HCT116 (cell line): ENCODE measurements around the gene CRCP. TPM values are rescaled to one million over a fixed set of nuclear protein-coding genes. Genes with fewer than 3 reads are reported as not detected.

Source experiments
- ATAC-seq: fragments of 200-7000 bp; cut with Tn5 transposase; 2 replicates; pipeline ENCODE4 v1.9.1; 2020; ENCODE audit warnings: mild to moderate bottlenecking, moderate library complexity
- BruUV-seq: library from RNA; stranded (reverse); fragments of 400-500 nt; replicated peaks from 2 replicates; lab custom pipeline; 2021; lab: Mats Ljungman, UMichigan
- CTCF ChIA-PET: fragments of 300-600 bp; sonication (Branson Sonifier 250); formaldehyde crosslinking; loops from one replicate; lab custom pipeline; 2021; ENCODE audit warnings: antibody characterized with exemption; lab: Charles Lee
- POLR2A ChIA-PET: fragments of 300-600, 350-600 bp; sonication (Branson Sonifier 250); formaldehyde crosslinking; loops from one replicate; lab custom pipeline; 2021; ENCODE audit warnings: antibody characterized with exemption; lab: Charles Lee
- RAD21 ChIA-PET, 2 experiments: fragments of 300-600 bp; sonication (Branson Sonifier 250); formaldehyde crosslinking; loops; one replicate each; lab custom pipeline; 2023; ENCODE audit warnings: low total read pairs in 2 of 2; ENCODE audit not compliant: uncharacterized antibody in 2 of 2, unreplicated experiment in 2 of 2, low non-redundant PET in 1 of 2; lab: Charles Lee
- DNase-seq: peaks from one replicate; pipeline ENCODE4 v3.0.0-alpha.2; 2010; ENCODE audit warnings: low read depth, low spot score
- H2AFZ ChIP-seq: fragments of 200-600 bp; shearing (Covaris generic), sonication (generic); 2 replicates; pipeline ENCODE4 v1.6.1; 2017; ENCODE audit warnings: low read depth, mixed run types, mixed read lengths, antibody characterized with exemption, low read length; ENCODE audit not compliant: poor library complexity, severe bottlenecking
- H3K27ac ChIP-seq: 2 replicates; pipeline ENCODE4 v1.5.1; 2012; ENCODE audit warnings: low read depth, low read length
- H3K27me3 ChIP-seq: fragments of 200-600 bp; sonication (generic); 2 replicates; pipeline ENCODE4 v1.6.1; 2016; ENCODE audit warnings: mixed run types, low read length, mixed read lengths; ENCODE audit not compliant: insufficient read depth
- H3K36me3 ChIP-seq, 2 experiments: fragments of 200-500 bp in 1 of 2; fragments of 200-600 bp in 1 of 2; sonication (Bioruptor generic) in 1 of 2; sonication (generic) in 1 of 2; 2 replicates each; pipeline versions ENCODE4 v1.5.1 to v1.6.1; 2014 to 2016; ENCODE audit warnings: low read length in 2 of 2, inconsistent platforms in 1 of 2, mixed read lengths in 1 of 2, mixed run types in 1 of 2; ENCODE audit not compliant: insufficient read depth in 2 of 2, control insufficient read depth in 1 of 2
- H3K4me1 ChIP-seq, 2 experiments: fragments of 200-600 bp in 1 of 2; sonication (generic) in 1 of 2; 2 replicates each; pipeline versions ENCODE4 v1.5.1 to v1.6.1; 2012 to 2017; ENCODE audit warnings: low read length in 2 of 2, inconsistent platforms in 1 of 2, mild to moderate bottlenecking in 1 of 2, mixed read lengths in 1 of 2, mixed run types in 1 of 2, moderate library complexity in 1 of 2; ENCODE audit not compliant: insufficient read depth in 2 of 2, control insufficient read depth in 1 of 2
- H3K4me2 ChIP-seq: fragments of 200-600 bp; sonication (generic); 2 replicates; pipeline ENCODE4 v1.6.1; 2017; ENCODE audit warnings: mixed run types, low read length, mixed read lengths
- H3K4me3 ChIP-seq, 2 experiments: fragments of 200-600 bp in 1 of 2; sonication (generic) in 1 of 2; replicated peaks in 1 of 2; 2 replicates each; pipeline ENCODE4 v1.5.1; 2011 to 2016; ENCODE audit warnings: low read length in 2 of 2, control low read depth in 1 of 2, low read depth in 1 of 2, mild to moderate bottlenecking in 1 of 2, mixed read lengths in 1 of 2, mixed run types in 1 of 2
- H3K79me2 ChIP-seq: fragments of 200-600 bp; sonication (generic); 2 replicates; pipeline ENCODE4 v1.6.1; 2017; ENCODE audit warnings: mild to moderate bottlenecking, mixed run types, low read length, moderate library complexity, mixed read lengths; ENCODE audit not compliant: insufficient read depth
- H3K9ac ChIP-seq: fragments of 200-600 bp; sonication (generic); 2 replicates; pipeline ENCODE4 v1.6.1; 2016; ENCODE audit warnings: low read length, mixed read lengths
- H3K9me2 ChIP-seq: fragments of 200-600 bp; sonication (generic), shearing (Covaris generic); 2 replicates; pipeline ENCODE4 v1.6.1; 2017; ENCODE audit warnings: mixed run types, mild to moderate bottlenecking, moderate library complexity; ENCODE audit not compliant: insufficient read depth
- H3K9me3 ChIP-seq, 2 experiments: fragments of 200-500 bp in 1 of 2; fragments of 200-600 bp in 1 of 2; sonication (Bioruptor generic) in 1 of 2; sonication (generic) in 1 of 2; 2 replicates each; pipeline ENCODE4 v1.6.1; 2014 to 2017; ENCODE audit warnings: low read length in 2 of 2, mixed read lengths in 2 of 2, inconsistent platforms in 1 of 2, low read depth in 1 of 2, mild to moderate bottlenecking in 1 of 2, mixed run types in 1 of 2, moderate library complexity in 1 of 2; ENCODE audit not compliant: control insufficient read depth in 1 of 2, insufficient read depth in 1 of 2
- H4K20me1 ChIP-seq: fragments of 200-600 bp; sonication (generic), shearing (Covaris generic); 2 replicates; pipeline ENCODE4 v1.6.1; 2017; ENCODE audit warnings: mixed run types, mild to moderate bottlenecking, moderate library complexity; ENCODE audit not compliant: insufficient read depth
- CEBPB ChIP-seq: IDR thresholded peaks from 2 replicates; pipeline ENCODE4 v1.6.1; 2012; ENCODE audit warnings: low read depth
- CTCF ChIP-seq, 3 experiments: fragments of 200-600 bp in 1 of 3; sonication (generic) in 1 of 3; IDR thresholded peaks in 2 of 3; conservative IDR thresholded peaks in 1 of 3; 2 replicates each; pipeline ENCODE4 v1.5.1; 2012 to 2017; ENCODE audit warnings: low read depth in 2 of 3, low read length in 2 of 3, antibody characterized with exemption in 1 of 3, borderline replicate concordance in 1 of 3, control low read depth in 1 of 3, mild to moderate bottlenecking in 1 of 3, mixed read lengths in 1 of 3, mixed run types in 1 of 3, moderate library complexity in 1 of 3; ENCODE audit not compliant: insufficient read depth in 1 of 3
- ELF1 ChIP-seq: IDR thresholded peaks from 2 replicates; pipeline ENCODE4 v1.6.1; 2012; ENCODE audit warnings: low read depth, borderline replicate concordance
- POLR2A ChIP-seq: IDR thresholded peaks from 2 replicates; pipeline ENCODE4 v1.7.0; 2011; ENCODE audit warnings: borderline replicate concordance; ENCODE audit not compliant: insufficient read depth, insufficient read length; ENCODE audit errors: extremely low read depth
- POLR2AphosphoS5 ChIP-seq: IDR thresholded peaks from 2 replicates; pipeline ENCODE4 v1.6.1; 2011; ENCODE audit warnings: mild to moderate bottlenecking, low read depth, low read length, moderate library complexity
- REST ChIP-seq: IDR thresholded peaks from 2 replicates; pipeline ENCODE4 v1.6.1; 2012; ENCODE audit warnings: low read depth
- SIN3A ChIP-seq: IDR thresholded peaks from 2 replicates; pipeline ENCODE4 v1.6.1; 2012; ENCODE audit warnings: low read depth
- SP1 ChIP-seq: IDR thresholded peaks from 2 replicates; pipeline ENCODE4 v1.6.1; 2012; ENCODE audit warnings: low read depth
- ZFX ChIP-seq: fragments of 450-650 bp; IDR thresholded peaks from 2 replicates; pipeline ENCODE4 v1.6.1; 2017
- ZNF274 ChIP-seq: fragments of 200-500 bp; sonication (Bioruptor generic); IDR thresholded peaks from 2 replicates; pipeline ENCODE4 v1.6.1; 2014; ENCODE audit warnings: mild to moderate bottlenecking, low read depth, low read length, inconsistent platforms
- intact Hi-C: fragments of 100-400 bp; cut with micrococcal nuclease; formaldehyde crosslinking; loops from 2 replicates; pipeline ENCODE4 v1.10.0; 2022
- total RNA-seq: library from RNA; stranded (reverse); gene quantifications from one replicate; pipeline ENCODE4 v1.2.1, GENCODE V29; 2021; ENCODE audit not compliant: unreplicated experiment
- TF ChIP-seq, protein P1 (sequence below): IDR thresholded peaks from 2 replicates; pipeline ENCODE4 v1.6.1; 2012
- TF ChIP-seq, protein P2 (sequence below): IDR thresholded peaks from 2 replicates; pipeline ENCODE4 v1.6.1; 2012

The CRCP gene
- total RNA-seq, 1 experiment from 2014 or later: 28.4 TPM

- Histone ChIP-seq H3K4me3 (no peak overlapping the region), H3K36me3 (no peaks in the 10 kb centered on the region), H3K27me3 (no peaks in the 10 kb centered on the region), H3K9me2 (no peaks in the 10 kb centered on the region), H3K27ac (no peak overlapping the region), H3K4me2 (no peak overlapping the region), H3K4me1 (no peaks in the 10 kb centered on the region), H2AFZ (no peak overlapping the region), H3K9ac (no peak overlapping the region), H3K9me3 (no peaks in the 10 kb centered on the region), H3K79me2 (no peaks in the 10 kb centered on the region), H4K20me1 (no peaks in the 10 kb centered on the region)
- TF ChIP-seq CEBPB (no peak), ZNF274 (no peak), SIN3A (no peak), POLR2A (no peak), REST (no peak)
- TF ChIP-seq, protein P1, sequence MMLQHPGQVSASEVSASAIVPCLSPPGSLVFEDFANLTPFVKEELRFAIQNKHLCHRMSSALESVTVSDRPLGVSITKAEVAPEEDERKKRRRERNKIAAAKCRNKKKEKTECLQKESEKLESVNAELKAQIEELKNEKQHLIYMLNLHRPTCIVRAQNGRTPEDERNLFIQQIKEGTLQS: no peak
- RAD21 ChIA-PET: no interaction called here
- no peak for ATAC-seq
- POLR2A ChIA-PET: no interaction called here
- DNase-seq: no peak
- CTCF ChIA-PET: no interaction called here
- intact Hi-C loops: no loop called here
- BruUV-seq: no TSS peak
Observed at GRCh38 chr7:66092654-66093053, 22.0 kb upstream of the CRCP start.

- no TSS peak for BruUV-seq
Observed at GRCh38 chr7:66095010-66095409, 19.6 kb upstream of the CRCP start.

More at GRCh38 chr7:66095010-66095409, 19.6 kb upstream of the CRCP start:
- Histone ChIP-seq H3K4me3 (no peak overlapping the region), H3K79me2 (no peaks in the 10 kb centered on the region), H3K27me3 (no peaks in the 10 kb centered on the region), H2AFZ (no peak overlapping the region), H3K9ac (no peak overlapping the region), H3K27ac (no peak overlapping the region), H3K36me3 (no peaks in the 10 kb centered on the region), H3K4me2 (no peak overlapping the region), H4K20me1 (no peaks in the 10 kb centered on the region), H3K9me3 (no peaks in the 10 kb centered on the region), H3K4me1 (peaks cover 8 to 13% of the 10 kb centered on the region in 2 experiments), H3K9me2 (no peaks in the 10 kb centered on the region)
- ChIA-PET CTCF (no interaction called here), POLR2A (no interaction called here), RAD21 (no interaction called here)
- ATAC-seq: no peak
- no peak for DNase-seq
- TF ChIP-seq CTCF (IDR thresholded peaks at IDR 0.05 in 2 of 3, conservative IDR thresholded peaks at IDR 0.05 in 1 of 3; ENCODE audit: borderline replicate concordance in 1 of 3, insufficient read depth in 1 of 3, low read depth in 2 of 3, low read length in 2 of 3) (no peak), SP1 (no peak), ELF1 (no peak), POLR2AphosphoS5 (no peak), ZFX (no peak)
- TF ChIP-seq, protein P2, sequence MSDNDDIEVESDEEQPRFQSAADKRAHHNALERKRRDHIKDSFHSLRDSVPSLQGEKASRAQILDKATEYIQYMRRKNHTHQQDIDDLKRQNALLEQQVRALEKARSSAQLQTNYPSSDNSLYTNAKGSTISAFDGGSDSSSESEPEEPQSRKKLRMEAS: no peak
- intact Hi-C loops: no loop called here
